H1 (cell line): ENCODE measurements around the gene MANBA.

ENCODE experiments used
- CBX5 ChIP-seq: fragments of 300-800, 300-1000 bp; sonication (generic); IDR thresholded peaks from 2 replicates; pipeline ENCODE4 v1.7.1; 2016; ENCODE audit warnings: antibody characterized with exemption, low read length, low read depth
- GABPA ChIP-seq: IDR thresholded peaks from 2 replicates; pipeline ENCODE4 v1.6.1; 2011; ENCODE audit warnings: mild to moderate bottlenecking, low read length, moderate library complexity, borderline replicate concordance; ENCODE audit not compliant: insufficient read depth
- RXRA ChIP-seq: IDR thresholded peaks from 2 replicates; pipeline ENCODE4 v1.6.1; 2011; ENCODE audit warnings: low read depth, mild to moderate bottlenecking, low read length, moderate library complexity; ENCODE audit not compliant: insufficient read depth
- TAF1 ChIP-seq: IDR thresholded peaks from 2 replicates; pipeline ENCODE4 v1.6.1; 2011; ENCODE audit warnings: mild to moderate bottlenecking, low read depth, low read length

- TF ChIP-seq GABPA (no peak), TAF1 (no peak), CBX5 (no peak), RXRA (no peak)
These were observed 146.0 kb downstream of the MANBA start for GRCh38 chr4:102614801-102615200.
